KMS-11 (cell line): ENCODE data around the gene VAV2.

Source experiments
- H2AFZ ChIP-seq: fragments of 200-600 bp; sonication (generic); 2 replicates; pipeline ENCODE4 v1.6.1; 2016; ENCODE audit warnings: antibody characterized with exemption, mixed run types, low read depth
- H3K27ac ChIP-seq: fragments of 200-600 bp; sonication (generic); 2 replicates; pipeline ENCODE4 v1.6.1; 2016; ENCODE audit warnings: mild to moderate bottlenecking, mixed run types
- H3K27me3 ChIP-seq: fragments of 200-600 bp; sonication (generic); 2 replicates; pipeline ENCODE4 v1.6.1; 2017; ENCODE audit warnings: mild to moderate bottlenecking, low read depth, mixed run types, moderate library complexity; ENCODE audit not compliant: insufficient read depth
- H3K36me3 ChIP-seq: fragments of 200-600 bp; sonication (generic); 2 replicates; pipeline ENCODE4 v1.6.1; 2017; ENCODE audit warnings: mild to moderate bottlenecking, mixed run types; ENCODE audit not compliant: insufficient read depth
- H3K4me1 ChIP-seq: fragments of 200-600 bp; sonication (generic); 2 replicates; pipeline ENCODE4 v1.6.1; 2016; ENCODE audit warnings: mild to moderate bottlenecking, low read depth, mixed run types; ENCODE audit not compliant: poor library complexity, severe bottlenecking
- H3K4me2 ChIP-seq: fragments of 200-600 bp; sonication (generic); 2 replicates; pipeline ENCODE4 v1.7.0; 2016; ENCODE audit warnings: mild to moderate bottlenecking, mixed run types
- H3K4me3 ChIP-seq: fragments of 200-600 bp; sonication (generic); IDR thresholded peaks from 2 replicates; pipeline ENCODE4 v1.6.1; 2017; ENCODE audit warnings: low read depth, low read length, mixed read lengths; ENCODE audit not compliant: insufficient read depth
- H3K79me2 ChIP-seq: fragments of 200-600 bp; sonication (generic); 2 replicates; pipeline ENCODE4 v1.6.1; 2016; ENCODE audit warnings: low read depth, mixed run types; ENCODE audit not compliant: insufficient read depth
- H3K9ac ChIP-seq: fragments of 200-600 bp; sonication (generic); 2 replicates; pipeline ENCODE4 v1.6.1; 2016; ENCODE audit warnings: mild to moderate bottlenecking, mixed run types
- H4K20me1 ChIP-seq: fragments of 200-600 bp; sonication (generic); 2 replicates; pipeline ENCODE4 v1.6.1; 2016; ENCODE audit warnings: mild to moderate bottlenecking, mixed run types; ENCODE audit not compliant: insufficient read depth
- TF ChIP-seq, protein P1 (sequence below): fragments of 200-600 bp; sonication (generic); conservative IDR thresholded peaks from 2 replicates; pipeline ENCODE4 v1.6.1; 2017; ENCODE audit warnings: low read depth, mild to moderate bottlenecking, antibody characterized with exemption, low read length, moderate library complexity, mixed read lengths

VAV2 gene

DNA sequence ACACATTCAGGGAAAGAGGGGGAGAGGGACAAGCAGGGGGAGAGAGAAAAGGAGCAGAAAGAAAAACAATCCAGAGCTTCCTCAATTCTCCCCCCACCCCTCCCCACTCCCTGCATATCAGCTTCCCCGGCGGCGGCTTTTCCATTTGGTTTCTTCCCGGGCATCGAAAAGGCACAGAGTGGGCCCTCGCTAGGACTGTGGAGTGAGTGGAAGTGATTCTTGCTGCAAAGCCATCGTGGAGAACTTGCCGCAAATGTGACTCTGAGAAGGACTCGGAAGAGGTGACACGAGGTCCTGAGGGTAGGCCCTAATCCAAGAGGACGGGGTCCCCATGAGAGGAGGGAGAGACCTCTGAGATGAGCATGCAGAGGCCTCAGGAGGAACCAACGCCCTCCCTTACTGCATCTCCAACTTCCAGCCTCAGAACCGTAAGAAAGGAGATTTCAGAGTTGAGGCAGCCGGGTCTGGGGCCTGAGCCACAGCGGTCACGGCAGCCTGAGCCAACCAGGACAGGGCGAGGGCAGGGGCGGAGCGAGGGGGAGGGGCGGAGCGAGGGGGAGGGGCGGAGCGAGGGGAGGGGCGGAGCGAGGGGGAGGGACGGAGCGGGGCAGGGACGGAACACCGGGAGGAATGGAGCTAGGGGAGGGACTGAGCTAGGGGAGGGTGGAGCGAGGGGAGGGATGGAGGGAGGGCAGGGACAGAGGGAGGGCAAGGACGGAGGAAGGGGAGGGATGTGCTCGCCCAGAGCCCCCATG, 232.8 kb downstream of the VAV2 start:
- H3K4me3 ChIP-seq: no peak overlapping the region
- peaks cover 11% of the 10 kb centered on the region for H3K27me3 ChIP-seq
- no peak overlapping the region for H3K4me2 ChIP-seq
- no peak overlapping the region for H2AFZ ChIP-seq
- no peaks in the 10 kb centered on the region for H4K20me1 ChIP-seq
- H3K36me3 ChIP-seq: no peaks in the 10 kb centered on the region
- H3K4me1 ChIP-seq: no peaks in the 10 kb centered on the region
- TF ChIP-seq, protein P1, sequence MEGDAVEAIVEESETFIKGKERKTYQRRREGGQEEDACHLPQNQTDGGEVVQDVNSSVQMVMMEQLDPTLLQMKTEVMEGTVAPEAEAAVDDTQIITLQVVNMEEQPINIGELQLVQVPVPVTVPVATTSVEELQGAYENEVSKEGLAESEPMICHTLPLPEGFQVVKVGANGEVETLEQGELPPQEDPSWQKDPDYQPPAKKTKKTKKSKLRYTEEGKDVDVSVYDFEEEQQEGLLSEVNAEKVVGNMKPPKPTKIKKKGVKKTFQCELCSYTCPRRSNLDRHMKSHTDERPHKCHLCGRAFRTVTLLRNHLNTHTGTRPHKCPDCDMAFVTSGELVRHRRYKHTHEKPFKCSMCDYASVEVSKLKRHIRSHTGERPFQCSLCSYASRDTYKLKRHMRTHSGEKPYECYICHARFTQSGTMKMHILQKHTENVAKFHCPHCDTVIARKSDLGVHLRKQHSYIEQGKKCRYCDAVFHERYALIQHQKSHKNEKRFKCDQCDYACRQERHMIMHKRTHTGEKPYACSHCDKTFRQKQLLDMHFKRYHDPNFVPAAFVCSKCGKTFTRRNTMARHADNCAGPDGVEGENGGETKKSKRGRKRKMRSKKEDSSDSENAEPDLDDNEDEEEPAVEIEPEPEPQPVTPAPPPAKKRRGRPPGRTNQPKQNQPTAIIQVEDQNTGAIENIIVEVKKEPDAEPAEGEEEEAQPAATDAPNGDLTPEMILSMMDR: no peak
- H3K27ac ChIP-seq: no peak overlapping the region
- no peak overlapping the region for H3K9ac ChIP-seq
- no peaks in the 10 kb centered on the region for H3K79me2 ChIP-seq

DNA sequence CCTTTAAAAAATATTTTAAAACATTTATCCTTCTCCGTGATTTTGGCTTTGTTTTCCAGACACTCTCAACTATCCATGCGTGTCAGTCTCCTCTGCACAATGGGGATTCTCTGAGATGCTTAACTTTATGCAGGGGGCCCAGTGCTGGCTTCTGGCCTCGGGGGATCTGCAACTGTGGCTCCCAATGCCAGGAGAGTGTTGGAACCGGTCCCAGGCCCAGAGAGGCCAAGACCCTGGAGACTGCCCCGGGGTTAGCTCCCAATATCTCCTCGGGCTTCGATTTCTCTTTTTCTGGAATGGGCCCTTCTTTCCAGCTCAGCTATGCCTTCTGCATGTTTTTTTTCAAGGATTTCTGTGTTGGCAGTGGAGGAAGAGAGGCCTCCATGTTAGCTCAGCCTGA, 233.9 kb downstream of the VAV2 start:
- Histone ChIP-seq H3K79me2 (no peaks in the 10 kb centered on the region), H3K36me3 (no peaks in the 10 kb centered on the region), H2AFZ (no peak overlapping the region), H3K4me1 (no peaks in the 10 kb centered on the region), H3K27me3 (peaks cover 21% of the 10 kb centered on the region), H3K4me3 (no peak overlapping the region), H3K9ac (no peak overlapping the region), H3K4me2 (no peak overlapping the region), H3K27ac (no peak overlapping the region), H4K20me1 (no peaks in the 10 kb centered on the region)
- TF ChIP-seq, protein P1: no peak

DNA sequence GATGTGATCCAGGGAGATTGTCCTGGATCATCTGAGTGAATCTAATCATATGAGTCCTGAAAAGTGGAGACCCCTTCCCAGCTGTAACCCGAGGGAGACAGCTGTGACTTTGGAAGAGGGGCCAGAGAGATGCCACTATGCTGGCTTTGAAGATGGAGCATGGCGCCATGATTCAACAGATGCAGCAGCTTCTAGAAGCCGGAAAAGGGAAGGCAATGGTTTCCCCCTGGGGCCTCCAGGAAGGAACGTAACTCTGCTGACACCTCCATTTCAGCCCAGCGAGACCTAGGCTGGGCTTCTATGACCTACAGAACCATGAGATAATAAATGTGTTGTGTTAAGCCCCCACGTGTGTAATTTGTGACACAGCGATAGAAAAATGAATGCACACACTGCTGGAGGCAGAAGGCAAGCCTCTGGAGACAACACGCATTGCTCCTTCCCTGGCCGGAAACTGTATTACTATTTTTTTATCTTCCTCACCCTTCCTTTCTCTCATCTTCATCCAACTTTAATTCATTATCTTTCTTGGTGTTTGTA, 237.4 kb downstream of the VAV2 start:
- H3K9ac ChIP-seq: no peak overlapping the region
- H3K27me3 ChIP-seq: peaks cover 43% of the 10 kb centered on the region
- no peaks in the 10 kb centered on the region for H3K4me1 ChIP-seq
- H3K27ac ChIP-seq: no peak overlapping the region
- no peaks in the 10 kb centered on the region for H4K20me1 ChIP-seq
- H3K4me2 ChIP-seq: no peak overlapping the region
- no peaks in the 10 kb centered on the region for H3K79me2 ChIP-seq
- TF ChIP-seq, protein P1: no peak
- H2AFZ ChIP-seq: no peak overlapping the region
- H3K4me3 ChIP-seq: no peak overlapping the region
- no peaks in the 10 kb centered on the region for H3K36me3 ChIP-seq

DNA sequence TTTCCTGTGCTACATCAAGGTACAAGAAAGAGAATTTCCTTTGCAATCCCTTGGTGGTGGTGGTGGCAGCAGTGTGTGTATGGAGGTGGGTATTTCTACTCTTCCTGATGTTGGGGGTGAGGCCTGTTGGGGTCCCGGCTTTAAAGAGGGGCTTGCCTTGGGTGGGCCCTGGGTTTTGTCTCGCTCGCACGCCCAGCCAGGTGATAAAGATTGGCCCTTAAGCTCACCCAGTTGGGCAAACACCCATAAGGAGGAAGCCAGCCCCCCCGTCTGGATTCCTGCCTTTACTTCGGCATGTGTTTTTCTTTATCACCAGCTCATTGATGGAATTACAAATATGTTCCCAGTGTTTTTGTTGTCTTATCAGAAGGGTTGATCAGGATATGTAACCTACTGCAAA, 237.9 kb downstream of the VAV2 start:
- Histone ChIP-seq H3K4me3 (no peak overlapping the region), H4K20me1 (no peaks in the 10 kb centered on the region), H3K9ac (no peak overlapping the region), H3K36me3 (no peaks in the 10 kb centered on the region), H3K4me2 (no peak overlapping the region), H3K79me2 (no peaks in the 10 kb centered on the region), H2AFZ (no peak overlapping the region), H3K4me1 (no peaks in the 10 kb centered on the region), H3K27me3 (peaks cover 48% of the 10 kb centered on the region), H3K27ac (no peak overlapping the region)
- TF ChIP-seq, protein P1: no peak
